Endothelial cell of umbilical vein (primary cell): ENCODE measurements around the gene STAT2. TPM values are rescaled to one million over a fixed set of nuclear protein-coding genes. Genes with fewer than 3 reads are reported as not detected.

Source experiments
- BruUV-seq: library from RNA; stranded (reverse); fragments of 400-500 nt; replicated peaks from 2 replicates; lab custom pipeline; 2021; lab: Mats Ljungman, UMichigan
- CTCF ChIA-PET: fragments of 300-600, 350-600 bp; sonication (Branson Sonifier 250); formaldehyde crosslinking; loops from one replicate; lab custom pipeline; 2021; ENCODE audit warnings: antibody characterized with exemption, inconsistent platforms; lab: Charles Lee
- POLR2A ChIA-PET: fragments of 300-600, 350-600 bp; sonication (Branson Sonifier 250); formaldehyde crosslinking; loops from one replicate; lab custom pipeline; 2021; ENCODE audit warnings: antibody characterized with exemption, inconsistent platforms; lab: Charles Lee
- DNase-seq: peaks from one replicate; pipeline ENCODE4 v3.0.0-alpha.2; 2011; ENCODE audit warnings: low read depth, low spot score
- FAIRE-seq: peaks from 2 replicates; lab custom pipeline; 2011; peaks lifted over from hg19 to GRCh38; lab: Jason Lieb, UNC
- H2AFZ ChIP-seq: 2 replicates; pipeline ENCODE4 v1.6.0; 2012; ENCODE audit warnings: low read depth, low read length, control low read depth, inconsistent platforms
- H3K27ac ChIP-seq: 2 replicates; pipeline ENCODE4 v1.5.1; 2011; ENCODE audit warnings: low read depth, mild to moderate bottlenecking, control low read depth, low read length, moderate library complexity; ENCODE audit not compliant: insufficient read depth
- H3K27me3 ChIP-seq, 2 experiments: 2 replicates each; pipeline versions ENCODE4 v1.6.0 to v1.6.1; 2011; ENCODE audit warnings: low read length in 2 of 2, mixed read lengths in 1 of 2; ENCODE audit not compliant: control insufficient read depth in 2 of 2, insufficient read depth in 2 of 2
- H3K36me3 ChIP-seq, 2 experiments: 2 replicates in 1 of 2; 3 replicates in 1 of 2; pipeline ENCODE4 v1.5.1; 2011; ENCODE audit warnings: low read length in 2 of 2, mild to moderate bottlenecking in 1 of 2, moderate library complexity in 1 of 2; ENCODE audit not compliant: control insufficient read depth in 2 of 2, insufficient read depth in 2 of 2; ENCODE audit errors: extremely low read depth in 1 of 2
- H3K4me1 ChIP-seq: 3 replicates; pipeline ENCODE4 v1.5.1; 2011; ENCODE audit warnings: mild to moderate bottlenecking, low read length; ENCODE audit not compliant: control insufficient read depth, insufficient read depth; ENCODE audit errors: extremely low read depth
- H3K4me2 ChIP-seq: 2 replicates; pipeline ENCODE4 v1.6.1; 2011; ENCODE audit warnings: low read length, control low read depth, mixed read lengths; ENCODE audit not compliant: insufficient read depth
- H3K4me3 ChIP-seq, 3 experiments: fragments of 200-600 bp in 1 of 3; sonication (generic), shearing (Covaris generic) in 1 of 3; replicated peaks in 1 of 3; 2 replicates each; pipeline ENCODE4 v1.5.1; 2011 to 2016; ENCODE audit warnings: control low read depth in 3 of 3, low read length in 3 of 3, mild to moderate bottlenecking in 2 of 3, inconsistent platforms in 1 of 3, low read depth in 1 of 3, moderate library complexity in 1 of 3; ENCODE audit not compliant: insufficient read depth in 1 of 3
- H3K79me2 ChIP-seq: 2 replicates; pipeline ENCODE4 v1.6.0; 2012; ENCODE audit warnings: low read length, inconsistent platforms; ENCODE audit not compliant: control insufficient read depth, insufficient read depth
- H3K9ac ChIP-seq: replicated peaks from 2 replicates; pipeline ENCODE3; 2011; ENCODE audit warnings: low read length, control low read depth; ENCODE audit not compliant: insufficient read depth; ENCODE audit errors: extremely low read depth
- H3K9me1 ChIP-seq: replicated peaks from 3 replicates; pipeline ENCODE4 v1.6.0; 2011; ENCODE audit warnings: mild to moderate bottlenecking, low read length; ENCODE audit not compliant: control insufficient read depth, insufficient read depth; ENCODE audit errors: extremely low read depth
- H3K9me3 ChIP-seq: replicated peaks from 2 replicates; pipeline ENCODE4 v1.5.1; 2012; ENCODE audit warnings: low read length, inconsistent platforms; ENCODE audit not compliant: control insufficient read depth, insufficient read depth
- H4K20me1 ChIP-seq: replicated peaks from 2 replicates; pipeline ENCODE3; 2011; ENCODE audit warnings: mild to moderate bottlenecking, low read length; ENCODE audit not compliant: control insufficient read depth, insufficient read depth; ENCODE audit errors: extremely low read depth
- CTCF ChIP-seq, 2 donors: IDR thresholded peaks; 1 replicate in 1 of 2; 2 replicates in 1 of 2; pipeline ENCODE4 v1.5.1; 2011; ENCODE audit warnings: low read length in 2 of 2, mild to moderate bottlenecking in 2 of 2, moderate library complexity in 2 of 2, control low read depth in 1 of 2, inconsistent platforms in 1 of 2, low read depth in 1 of 2; ENCODE audit not compliant: insufficient read depth in 1 of 2; ENCODE audit errors: extremely low read depth in 1 of 2
- EZH2 ChIP-seq: IDR thresholded peaks from 2 replicates; pipeline ENCODE4 v1.6.1; 2012; ENCODE audit warnings: borderline replicate concordance, low read depth, mild to moderate bottlenecking, moderate library complexity, low read length, inconsistent platforms; ENCODE audit not compliant: severe bottlenecking
- FOS ChIP-seq: IDR thresholded peaks from 2 replicates; pipeline ENCODE4 v1.6.1; 2011; ENCODE audit warnings: mild to moderate bottlenecking, low read length, moderate library complexity, borderline replicate concordance; ENCODE audit not compliant: insufficient read depth
- GATA2 ChIP-seq: IDR thresholded peaks from 2 replicates; pipeline ENCODE4 v1.7.0; 2011; ENCODE audit warnings: low read depth, mild to moderate bottlenecking, moderate library complexity, mixed read lengths, low read length; ENCODE audit not compliant: insufficient read length, insufficient read depth
- JUN ChIP-seq: IDR thresholded peaks from 2 replicates; pipeline ENCODE4 v1.6.1; 2011; ENCODE audit warnings: borderline replicate concordance, low read depth; ENCODE audit not compliant: insufficient read length, insufficient read depth
- MYC ChIP-seq: IDR thresholded peaks from one replicate; pipeline ENCODE4 v1.6.1; 2011; ENCODE audit warnings: mild to moderate bottlenecking, low read depth, low read length
- POLR2A ChIP-seq: IDR thresholded peaks from 2 replicates; pipeline ENCODE4 v1.6.1; 2012; ENCODE audit warnings: low read depth, mild to moderate bottlenecking, control low read depth, low read length
- POLR2AphosphoS5 ChIP-seq: IDR thresholded peaks from 2 replicates; pipeline ENCODE4 v1.6.1; 2012; ENCODE audit warnings: low read depth, mild to moderate bottlenecking, control low read depth, low read length, moderate library complexity; ENCODE audit not compliant: insufficient read depth
- dilution Hi-C: fragments of 300-500 bp; cut with MboI; formaldehyde crosslinking; loops from one replicate; pipeline ENCODE4 v1.15.0; 2019; ENCODE audit warnings: low sequenced_read_pairs; ENCODE audit not compliant: extremely low pct_ligation_motif_present
- intact Hi-C: fragments of 100-400 bp; cut with micrococcal nuclease; formaldehyde crosslinking; loops from one replicate; pipeline ENCODE4 v1.10.0; 2022
- polyA plus RNA-seq, 4 experiments: library from polyadenylated mRNA; depleted of rRNA in 3 of 4; stranded (reverse) in 3 of 4; unstranded in 1 of 4; fragments of >200 nt; gene quantifications; 2 replicates each; pipeline versions ENCODE4 v1.2.1 to v1.2.3, GENCODE V29; 2011 to 2012; ENCODE audit warnings: missing spikeins in 1 of 4
- total RNA-seq: library from RNA; stranded (reverse); gene quantifications from 2 replicates; pipeline ENCODE4 v1.2.3, GENCODE V29; 2021
- TF ChIP-seq, protein P1 (sequence below): IDR thresholded peaks from 2 replicates; pipeline ENCODE4 v1.6.1; 2011; ENCODE audit not compliant: insufficient read depth, insufficient read length

The STAT2 gene
- total and polyA plus RNA-seq, 2 donors (not counting 3 experiments of a cell fraction or from before 2014, with no cell fraction given), result 62.8 to 66.5 TPM

DNA sequence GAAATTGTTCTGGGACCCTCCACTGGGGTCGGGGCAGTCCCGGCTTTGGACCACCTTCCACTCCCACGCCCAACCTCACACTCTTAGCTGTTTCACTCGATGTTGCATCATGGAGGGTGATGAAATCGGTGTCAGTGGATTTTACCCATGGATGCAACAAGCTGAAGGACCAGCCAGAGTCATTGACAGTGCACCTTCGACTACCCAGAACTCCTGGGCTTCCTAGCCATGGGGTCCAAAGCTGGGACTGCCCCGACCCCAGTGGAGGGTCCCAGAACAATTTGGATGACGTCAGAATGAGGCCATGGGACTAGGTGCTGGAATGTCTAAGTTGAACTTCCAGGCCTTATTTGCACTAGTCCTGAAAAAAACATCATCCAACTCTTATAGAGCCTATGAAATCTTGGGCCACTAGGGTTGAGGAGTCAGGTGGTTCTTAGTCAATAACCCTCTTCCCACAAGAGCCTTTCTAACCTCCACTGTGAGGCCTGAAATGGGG is 22.1 kb downstream of the STAT2 start:
- H3K79me2 ChIP-seq, result no peaks in the 10 kb centered on the region
- intact Hi-C loops (no loop called here), dilution Hi-C loops (no loop called here)
- H3K27ac ChIP-seq, result no peak overlapping the region
- POLR2A ChIA-PET, result no interaction called here
- H3K4me3 ChIP-seq, result no peak overlapping the region
- no peaks in the 10 kb centered on the region for H3K9me3 ChIP-seq
- H3K36me3 ChIP-seq, result peaks cover 0 to 6% of the 10 kb centered on the region in 2 experiments
- H3K4me2 ChIP-seq, result no peak overlapping the region
- FAIRE-seq (no peak), DNase-seq (no peak)
- BruUV-seq, result no TSS peak
- H2AFZ ChIP-seq, result no peak overlapping the region
- peaks cover 14% of the 10 kb centered on the region for H3K4me1 ChIP-seq
- H4K20me1 ChIP-seq, result no peaks in the 10 kb centered on the region
- H3K9me1 ChIP-seq, result no peaks in the 10 kb centered on the region
- no peak overlapping the region for H3K9ac ChIP-seq
- CTCF ChIA-PET, result interaction anchor here (0.9 to 1.3 kb wide), 3 partner anchors 11 to 126 kb away, joined by 3 read pairs; no protein-coding TSS in a partner anchor
- no peak for TF ChIP-seq FOS
- TF ChIP-seq, protein P1, sequence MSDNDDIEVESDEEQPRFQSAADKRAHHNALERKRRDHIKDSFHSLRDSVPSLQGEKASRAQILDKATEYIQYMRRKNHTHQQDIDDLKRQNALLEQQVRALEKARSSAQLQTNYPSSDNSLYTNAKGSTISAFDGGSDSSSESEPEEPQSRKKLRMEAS, result no peak
- no peak for TF ChIP-seq CTCF (IDR thresholded peaks at IDR 0.05; ENCODE audit: extremely low read depth in 1 of 2, insufficient read depth in 1 of 2, low read depth in 1 of 2, low read length in 2 of 2)
- TF ChIP-seq GATA2, result no peak
- TF ChIP-seq MYC, result no peak
- TF ChIP-seq JUN, result no peak
- TF ChIP-seq POLR2AphosphoS5, result no peak
- no peak for TF ChIP-seq POLR2A
- TF ChIP-seq EZH2, result no peak
- no peaks in the 10 kb centered on the region for H3K27me3 ChIP-seq
